K562 (cell line): ENCODE measurements around the gene VAC14. TPM values are rescaled to one million over a fixed set of nuclear protein-coding genes. Genes with fewer than 3 reads are reported as not detected.

Experiments
- ATAC-seq: fragments of 200-7000 bp; cut with Tn5 transposase; 3 replicates; pipeline ENCODE4 v1.9.1; 2020; ENCODE audit warnings: moderate library complexity
- BruUV-seq: library from RNA; stranded (reverse); fragments of 400-500 nt; replicated peaks from 2 replicates; lab custom pipeline; 2021; lab: Mats Ljungman, UMichigan
- CTCF ChIA-PET: fragments of 300-600 bp; formaldehyde crosslinking; extraction: SDS; loops from one replicate; lab custom pipeline; 2021; ENCODE audit warnings: low intra/inter-chr PET ratio; lab: Yijun Ruan, JAX
- POLR2A ChIA-PET: fragments of 300-600, 350-650 bp; sonication (Branson Sonifier 250); formaldehyde crosslinking; extraction: SDS; loops from one replicate; lab custom pipeline; 2021; ENCODE audit warnings: antibody characterized with exemption, inconsistent platforms; lab: Yijun Ruan, JAX
- DNase-seq, 4 experiments: peaks; one replicate each; pipeline versions ENCODE4 v3.0.0 to v3.0.0-alpha.2; 2011 to 2018; ENCODE audit warnings: low spot score in 3 of 4, mixed read lengths in 3 of 4; ENCODE audit errors: extremely low read depth in 1 of 4
- FAIRE-seq: peaks from 2 replicates; lab custom pipeline; 2011; peaks lifted over from hg19 to GRCh38; lab: Jason Lieb, UNC
- H2AFZ ChIP-seq: 2 replicates; pipeline ENCODE4 v1.6.0; 2011; ENCODE audit warnings: low read depth, low read length, control low read depth, inconsistent platforms
- H3K27ac ChIP-seq: fragments of 200-600 bp; 3 replicates; pipeline ENCODE4 v1.8.0; 2011; ENCODE audit warnings: low read depth, mild to moderate bottlenecking, control low read depth, inconsistent platforms, low read length, moderate library complexity, mixed read lengths; ENCODE audit errors: extremely low read depth
- H3K27me3 ChIP-seq, 2 experiments: fragments of 300-600 bp in 1 of 2; 2 replicates in 1 of 2; 3 replicates in 1 of 2; pipeline versions ENCODE4 v1.6.0 to v1.8.0; 2011; ENCODE audit warnings: inconsistent platforms in 2 of 2, low read length in 2 of 2, mild to moderate bottlenecking in 1 of 2, mixed read lengths in 1 of 2, moderate library complexity in 1 of 2; ENCODE audit not compliant: control insufficient read depth in 2 of 2, insufficient read depth in 2 of 2
- H3K36me3 ChIP-seq: fragments of 300-600 bp; 3 replicates; pipeline ENCODE4 v1.8.0; 2011; ENCODE audit warnings: mild to moderate bottlenecking, low read length, inconsistent platforms; ENCODE audit not compliant: control insufficient read depth, insufficient read depth
- H3K4me1 ChIP-seq, 2 experiments: fragments of 200-600 bp in 1 of 2; replicated peaks in 1 of 2; 2 replicates in 1 of 2; 3 replicates in 1 of 2; pipeline versions ENCODE4 v1.5.1 to v1.8.0; 2011; ENCODE audit warnings: inconsistent platforms in 2 of 2, low read length in 2 of 2, mild to moderate bottlenecking in 1 of 2, mixed read lengths in 1 of 2, moderate library complexity in 1 of 2; ENCODE audit not compliant: control insufficient read depth in 2 of 2, insufficient read depth in 2 of 2
- H3K4me2 ChIP-seq: 2 replicates; pipeline ENCODE4 v1.6.1; 2011; ENCODE audit warnings: low read length, control low read depth, inconsistent platforms, mixed read lengths; ENCODE audit not compliant: insufficient read depth
- H3K4me3 ChIP-seq: fragments of 200-600 bp; sonication (generic), shearing (Covaris generic); 2 replicates; pipeline ENCODE4 v1.5.1; 2016; ENCODE audit warnings: control low read depth, inconsistent platforms
- H3K79me2 ChIP-seq: fragments of 200-600 bp; 3 replicates; pipeline ENCODE4 v1.8.0; 2011; ENCODE audit warnings: low read length, inconsistent platforms; ENCODE audit not compliant: control insufficient read depth, insufficient read depth
- H3K9ac ChIP-seq, 2 experiments: 2 replicates each; pipeline versions ENCODE4 v1.6.0 to v1.6.1; 2011; ENCODE audit warnings: low read depth in 2 of 2, low read length in 2 of 2, control low read depth in 1 of 2, inconsistent platforms in 1 of 2, mild to moderate bottlenecking in 1 of 2, mixed read lengths in 1 of 2; ENCODE audit not compliant: insufficient read depth in 1 of 2
- H3K9me1 ChIP-seq: one replicate; pipeline ENCODE4 v1.6.0; 2011; ENCODE audit warnings: inconsistent platforms, mild to moderate bottlenecking, low read length, moderate library complexity; ENCODE audit not compliant: control insufficient read depth, insufficient read depth
- H3K9me3 ChIP-seq: replicated peaks from 2 replicates; pipeline ENCODE4 v1.5.1; 2011; ENCODE audit warnings: low read depth, low read length, inconsistent platforms; ENCODE audit not compliant: control insufficient read depth, insufficient read depth
- H4K20me1 ChIP-seq: replicated peaks from 2 replicates; pipeline ENCODE4 v1.6.1; 2011; ENCODE audit warnings: low read length, inconsistent platforms, mixed read lengths; ENCODE audit not compliant: control insufficient read depth, insufficient read depth
- CUX1 ChIP-seq: fragments of 200-800 bp; sonication (Bioruptor generic); IDR thresholded peaks from 2 replicates; pipeline ENCODE4 v1.6.1; 2016; ENCODE audit warnings: missing genetic modification characterization, missing compliant biosample characterization
- GABPA ChIP-seq: fragments of 200-800 bp; sonication (Bioruptor generic); conservative IDR thresholded peaks from 2 replicates; pipeline ENCODE4 v1.6.1; 2016; ENCODE audit warnings: low read depth, missing genetic modification characterization, missing compliant biosample characterization
- NR0B1 ChIP-seq: fragments of 450-650 bp; IDR thresholded peaks from one replicate; pipeline ENCODE4 v1.6.1; 2018; ENCODE audit warnings: mild to moderate bottlenecking, moderate library complexity; ENCODE audit not compliant: partially characterized antibody
- POLR2G ChIP-seq: fragments of 200-400 bp; formaldehyde crosslinking; IDR thresholded peaks from 2 replicates; pipeline ENCODE4 v1.6.1; 2017; ENCODE audit warnings: low read depth, mild to moderate bottlenecking, antibody characterized with exemption, low read length, moderate library complexity
- STAT5B ChIP-seq: fragments of 250-450 bp; sonication (Bioruptor Pico); IDR thresholded peaks from 2 replicates; pipeline ENCODE4 v1.8.0; 2021; ENCODE audit warnings: mild to moderate bottlenecking, inconsistent platforms
- TAF7 ChIP-seq: fragments of 450-650 bp; IDR thresholded peaks from 2 replicates; pipeline ENCODE4 v1.6.1; 2016; ENCODE audit warnings: missing genetic modification characterization, missing compliant biosample characterization
- ZNF551 ChIP-seq: fragments of 250-450 bp; sonication (Bioruptor Pico); IDR thresholded peaks from 2 replicates; pipeline ENCODE4 v1.5.0; 2021; ENCODE audit warnings: mild to moderate bottlenecking, moderate library complexity
- ZNF707 ChIP-seq: fragments of 250-450 bp; sonication (Bioruptor Pico); conservative IDR thresholded peaks from 2 replicates; pipeline ENCODE4 v1.8.0; 2022; ENCODE audit warnings: inconsistent platforms, mild to moderate bottlenecking, moderate library complexity
- WGBS: fragments of 100-300 bp; shearing (Covaris generic); methylation state at CpG from one replicate; pipeline ENCODE4 v1.1.6; 2016; ENCODE audit warnings: low coverage, mixed read lengths; ENCODE audit not compliant: insufficient coverage; ENCODE audit errors: missing lambda C conversion rate; 5-methylcytosine and 5-hydroxymethylcytosine counted together
- in situ Hi-C: fragments of 300-500 bp; cut with MboI; formaldehyde crosslinking; loops from 4 replicates; pipeline ENCODE4 v1.15.0; 2018; ENCODE audit warnings: inconsistent platforms, mixed read lengths
- intact Hi-C: fragments of 100-400 bp; cut with micrococcal nuclease; formaldehyde crosslinking; loops from 2 replicates; pipeline ENCODE4 v1.14.2; 2022
- polyA plus RNA-seq, 8 experiments: library from polyadenylated mRNA; depleted of rRNA in 4 of 8; stranded (reverse) in 5 of 8; unstranded in 3 of 8; fragments of >200 nt; fragmentation: Nextera tagmentation in 2 of 8; fragmentation: Illumina TruSeq in 1 of 8; extraction: Ambion mirVana in 2 of 8; extraction: Trizol in 1 of 8; gene quantifications; 2 replicates each; pipeline versions ENCODE4 v1.2.1 to v1.2.3, GENCODE V29; 2011 to 2014; ENCODE audit warnings: inconsistent platforms in 1 of 8, missing spikeins in 1 of 8
- total RNA-seq, 7 experiments: library from RNA; depleted of rRNA in 6 of 7; stranded (reverse); fragments of >200 nt in 6 of 7; fragmentation: Illumina TruSeq in 2 of 7; extraction: Trizol in 2 of 7; gene quantifications; 2 replicates each; pipeline versions ENCODE4 v1.2.1 to v1.2.3, GENCODE V29; 2011 to 2021; ENCODE audit warnings: low replicate concordance in 1 of 7

VAC14 gene
- total and polyA plus RNA-seq, 9 of the 15 experiments (the other 6 are each of a cell fraction or from before 2014, with no cell fraction given) = 1.3 to 41.6 (median 26.6) TPM

- BruUV-seq = no TSS peak
- POLR2A ChIA-PET = interaction anchor here (0.7 to 2.2 kb wide), 3 partner anchors 8 to 15 kb away, joined by 4 to 10 read pairs (median 4); no protein-coding TSS in a partner anchor
- Histone ChIP-seq H3K4me2 (no peak overlapping the region), H3K9ac (peak overlapping the region in 1 of 2 experiments; percentile 21; a peak in 1 of 4 replicates), H3K4me1 (peaks cover 15 to 82% of the 10 kb centered on the region in 2 experiments), H3K79me2 (peaks cover 29% of the 10 kb centered on the region), H3K4me3 (no peak overlapping the region), H3K36me3 (peaks cover 19% of the 10 kb centered on the region; the same call in 1 of the 3 replicates), H3K9me3 (no peaks in the 10 kb centered on the region), H3K27ac (no peak overlapping the region), H3K9me1 (no peaks in the 10 kb centered on the region), H2AFZ (no peak overlapping the region), H3K27me3 (no peaks in the 10 kb centered on the region), H4K20me1 (peaks cover 7% of the 10 kb centered on the region; the same call in 1 of the 2 replicates)
- DNase-seq (no peak), ATAC-seq (no peak), FAIRE-seq (no peak)
- in situ Hi-C loops (no loop called here), intact Hi-C loops (loop anchor here (5.0 kb wide), 2 partner anchors 50 to 85 kb away; no protein-coding TSS in a partner anchor)
- TF ChIP-seq CUX1 = no peak
- no peak for TF ChIP-seq TAF7 (tag)
- TF ChIP-seq GABPA (tag) = no peak
- no peak for TF ChIP-seq ZNF551
- no peak for TF ChIP-seq NR0B1
- TF ChIP-seq POLR2G = 0 out of 2 replicates have a peak, but pooled peaks have one; percentile 19
- TF ChIP-seq STAT5B = no peak
- no peak for TF ChIP-seq ZNF707 (CRISPR knock-in tag)
- CTCF ChIA-PET = no interaction called here
- WGBS = 89% methylated on average over 18 of the region's 18 CpGs
Observed at GRCh38 chr16:70687671-70688245, 113.2 kb downstream of the VAC14 start.
